NCI-H2081 treated with DMSO at 0.1 percent for 48 hours (cell line): Measurements from ENCODE around the gene RFX1.
"Not testable (repeated sequence)": the region's sequence is repeated elsewhere in the genome, so short reads cannot be mapped to it uniquely, and the experiment has no call there.

ENCODE experiments used
- DNase-seq: peaks from one replicate; lab custom pipeline; 2025; lab: John Stamatoyannopoulos, UW

Gene RFX1

GRCh38 chr19:14026652-14027192, 20.6 kb upstream of the RFX1 start:
- DNase-seq: not testable (repeated sequence)

GRCh38 chr19:14023404-14024235, 17.5 kb upstream of the RFX1 start:
- no peak for DNase-seq

GRCh38 chr19:14022469-14022868, 16.3 kb upstream of the RFX1 start:
- no peak for DNase-seq

- no peak for DNase-seq
These were observed 15.4 kb upstream of the RFX1 start for GRCh38 chr19:14021474-14021873.

- not testable (repeated sequence) for DNase-seq
These were observed 13.6 kb upstream of the RFX1 start for GRCh38 chr19:14019739-14020138.

GRCh38 chr19:14019100-14019499, 13.0 kb upstream of the RFX1 start:
- DNase-seq: no peak

GRCh38 chr19:14015524-14016035, 9.5 kb upstream of the RFX1 start:
- DNase-seq: no peak

- DNase-seq: no peak
These were observed 6.3 kb upstream of the RFX1 start for GRCh38 chr19:14012378-14012915.

- peak; percentile 78 for DNase-seq
These were observed 844 bp upstream of the RFX1 start for GRCh38 chr19:14006766-14007562.

- peak; percentile 5 for DNase-seq
These were observed 603 bp downstream of the RFX1 start for GRCh38 chr19:14005349-14006084.

- no peak for DNase-seq
These were observed 1.3 kb downstream of the RFX1 start for GRCh38 chr19:14004619-14005348.

- no peak for DNase-seq
These were observed 2.7 kb downstream of the RFX1 start for GRCh38 chr19:14003251-14004055.

GRCh38 chr19:14002571-14003250, 3.4 kb downstream of the RFX1 start:
- DNase-seq: no peak

GRCh38 chr19:14000691-14001375, 5.3 kb downstream of the RFX1 start:
- DNase-seq: no peak

GRCh38 chr19:13999085-13999484, 7.0 kb downstream of the RFX1 start:
- no peak for DNase-seq

GRCh38 chr19:13998426-13998825, 7.7 kb downstream of the RFX1 start:
- DNase-seq: no peak

GRCh38 chr19:13997631-13997962, 8.5 kb downstream of the RFX1 start:
- DNase-seq: no peak

- DNase-seq: no peak
These were observed 9.0 kb downstream of the RFX1 start for GRCh38 chr19:13996928-13997630.
